ENCODE results near the gene MED27. TPM values are rescaled to one million over a fixed set of nuclear protein-coding genes. Genes with fewer than 3 reads are reported as not detected.
"Not testable (repeated sequence)": the region's sequence is repeated elsewhere in the genome, so short reads cannot be mapped to it uniquely, and the experiment has no call there.

Gene MED27
- total RNA-seq, 2 donors from 2014 or later = 12.0 to 18.8 TPM

DNA sequence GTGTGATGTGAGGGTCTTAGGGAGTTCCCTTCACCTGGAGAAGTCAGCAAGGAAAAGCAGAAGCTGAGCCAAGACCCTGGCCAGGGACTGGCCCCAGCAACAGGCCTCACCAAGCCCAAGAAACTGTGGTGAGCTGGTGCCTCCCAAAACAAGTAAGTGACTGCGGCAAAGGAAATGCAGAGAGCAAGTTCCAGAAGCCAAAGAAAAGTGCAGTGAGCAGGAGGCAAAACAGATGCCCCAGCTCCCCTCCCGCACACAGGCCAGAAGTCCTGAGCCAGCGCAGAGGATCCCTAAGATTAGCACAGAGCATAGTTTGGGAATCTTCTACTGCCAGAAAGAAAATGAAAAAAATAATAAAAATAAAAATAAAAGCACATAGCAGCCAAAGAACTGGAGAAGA is 13.2 kb downstream of the MED27 start:
- H3K27me3 ChIP-seq = no peaks in the 10 kb centered on the region
- TF ChIP-seq, protein P1, sequence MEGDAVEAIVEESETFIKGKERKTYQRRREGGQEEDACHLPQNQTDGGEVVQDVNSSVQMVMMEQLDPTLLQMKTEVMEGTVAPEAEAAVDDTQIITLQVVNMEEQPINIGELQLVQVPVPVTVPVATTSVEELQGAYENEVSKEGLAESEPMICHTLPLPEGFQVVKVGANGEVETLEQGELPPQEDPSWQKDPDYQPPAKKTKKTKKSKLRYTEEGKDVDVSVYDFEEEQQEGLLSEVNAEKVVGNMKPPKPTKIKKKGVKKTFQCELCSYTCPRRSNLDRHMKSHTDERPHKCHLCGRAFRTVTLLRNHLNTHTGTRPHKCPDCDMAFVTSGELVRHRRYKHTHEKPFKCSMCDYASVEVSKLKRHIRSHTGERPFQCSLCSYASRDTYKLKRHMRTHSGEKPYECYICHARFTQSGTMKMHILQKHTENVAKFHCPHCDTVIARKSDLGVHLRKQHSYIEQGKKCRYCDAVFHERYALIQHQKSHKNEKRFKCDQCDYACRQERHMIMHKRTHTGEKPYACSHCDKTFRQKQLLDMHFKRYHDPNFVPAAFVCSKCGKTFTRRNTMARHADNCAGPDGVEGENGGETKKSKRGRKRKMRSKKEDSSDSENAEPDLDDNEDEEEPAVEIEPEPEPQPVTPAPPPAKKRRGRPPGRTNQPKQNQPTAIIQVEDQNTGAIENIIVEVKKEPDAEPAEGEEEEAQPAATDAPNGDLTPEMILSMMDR (IDR thresholded peaks at IDR 0.05) = no peak
- H3K9me3 ChIP-seq = no peaks in the 10 kb centered on the region
- no peaks in the 10 kb centered on the region for H3K36me3 ChIP-seq
- no peak overlapping the region for H3K4me3 ChIP-seq
- intact Hi-C loops (cut with DNase I) = no loop called here
- H3K9ac ChIP-seq (ENCODE audit: low read depth in 2 of 2, low read length in 2 of 2) = no peak overlapping the region
- no peak overlapping the region for H3K27ac ChIP-seq
- DNase-seq = no peak
- H3K4me1 ChIP-seq = no peaks in the 10 kb centered on the region

DNA sequence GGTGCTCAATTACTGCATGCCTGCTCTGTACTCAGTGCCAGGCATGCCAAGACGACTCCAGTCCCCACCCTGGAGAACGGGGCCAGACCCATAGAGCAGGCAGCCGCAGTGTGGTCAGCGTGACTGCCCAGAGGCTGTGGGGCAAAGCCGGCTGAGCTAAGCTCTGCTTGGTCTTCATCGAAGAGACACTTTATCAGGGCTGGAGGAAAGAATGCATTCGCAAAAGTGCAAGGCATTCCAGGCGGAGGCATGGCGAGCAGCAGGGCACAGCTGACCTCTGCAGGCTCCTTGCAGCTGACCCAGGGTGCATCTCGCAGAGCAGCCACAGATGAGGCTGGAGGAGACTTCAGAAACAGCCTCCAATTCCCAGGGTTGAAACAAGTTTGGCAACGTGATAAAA is 13.6 kb downstream of the MED27 start:
- Histone ChIP-seq H3K4me3 (no peak overlapping the region), H3K9ac (ENCODE audit: low read depth in 2 of 2, low read length in 2 of 2) (no peak overlapping the region), H3K27ac (no peak overlapping the region), H3K36me3 (no peaks in the 10 kb centered on the region), H3K9me3 (no peaks in the 10 kb centered on the region), H3K27me3 (no peaks in the 10 kb centered on the region), H3K4me1 (no peaks in the 10 kb centered on the region)
- TF ChIP-seq, protein P1 (IDR thresholded peaks at IDR 0.05) = no peak
- DNase-seq = no peak
- intact Hi-C loops (cut with DNase I) = no loop called here

DNA sequence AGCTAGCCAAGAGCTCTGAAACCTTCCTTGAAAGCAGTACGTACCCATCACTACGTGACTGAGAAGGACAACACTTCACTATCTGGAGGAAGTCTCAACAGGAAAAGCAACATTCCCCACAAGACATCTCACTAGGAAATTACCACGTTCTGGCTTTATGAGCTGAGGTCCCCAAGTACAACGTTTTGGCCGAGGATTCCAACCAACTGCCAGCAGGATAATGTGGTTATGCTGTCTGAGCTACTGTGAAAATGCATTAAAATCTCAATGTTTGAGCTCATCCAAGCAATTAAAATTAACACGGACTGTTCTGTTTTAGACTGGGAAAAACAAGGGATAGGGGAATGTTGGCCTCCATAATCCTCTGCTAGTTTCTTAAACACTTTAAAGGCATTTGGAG is 16.4 kb downstream of the MED27 start:
- H3K4me1 ChIP-seq = no peaks in the 10 kb centered on the region
- intact Hi-C loops (cut with DNase I) = no loop called here
- H3K36me3 ChIP-seq = no peaks in the 10 kb centered on the region
- H3K27me3 ChIP-seq = no peaks in the 10 kb centered on the region
- H3K9ac ChIP-seq (ENCODE audit: low read depth in 2 of 2, low read length in 2 of 2) = no peak overlapping the region
- TF ChIP-seq, protein P1 (IDR thresholded peaks at IDR 0.05) = no peak
- no peaks in the 10 kb centered on the region for H3K9me3 ChIP-seq
- H3K27ac ChIP-seq = no peak overlapping the region
- no peak overlapping the region for H3K4me3 ChIP-seq
- DNase-seq = no peak

DNA sequence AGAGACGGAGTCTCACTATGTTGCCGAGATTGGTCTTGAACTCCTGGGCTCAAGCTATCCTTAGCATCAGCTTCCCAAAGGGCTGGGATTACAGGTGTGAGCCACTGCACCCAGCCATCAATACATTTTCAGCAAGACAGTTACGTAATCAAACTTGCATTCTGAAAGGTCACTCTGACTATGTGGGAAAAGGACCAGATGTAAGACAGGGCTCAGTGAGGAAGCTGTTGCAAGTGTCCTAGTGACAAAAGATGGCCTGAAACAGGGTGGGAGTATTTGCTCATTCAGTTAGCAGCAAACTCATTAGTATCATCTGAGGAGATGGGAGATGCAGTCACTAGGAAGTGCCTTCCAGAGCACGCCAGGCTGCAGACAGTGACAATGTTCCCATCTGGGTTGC is 16.9 kb downstream of the MED27 start:
- Histone ChIP-seq H3K27me3 (no peaks in the 10 kb centered on the region), H3K4me1 (no peaks in the 10 kb centered on the region), H3K36me3 (no peaks in the 10 kb centered on the region), H3K4me3 (no peak overlapping the region), H3K27ac (no peak overlapping the region), H3K9me3 (no peaks in the 10 kb centered on the region), H3K9ac (ENCODE audit: low read depth in 2 of 2, low read length in 2 of 2) (no peak overlapping the region)
- intact Hi-C loops (cut with DNase I) = no loop called here
- TF ChIP-seq, protein P1 (IDR thresholded peaks at IDR 0.05) = no peak
- DNase-seq = no peak

DNA sequence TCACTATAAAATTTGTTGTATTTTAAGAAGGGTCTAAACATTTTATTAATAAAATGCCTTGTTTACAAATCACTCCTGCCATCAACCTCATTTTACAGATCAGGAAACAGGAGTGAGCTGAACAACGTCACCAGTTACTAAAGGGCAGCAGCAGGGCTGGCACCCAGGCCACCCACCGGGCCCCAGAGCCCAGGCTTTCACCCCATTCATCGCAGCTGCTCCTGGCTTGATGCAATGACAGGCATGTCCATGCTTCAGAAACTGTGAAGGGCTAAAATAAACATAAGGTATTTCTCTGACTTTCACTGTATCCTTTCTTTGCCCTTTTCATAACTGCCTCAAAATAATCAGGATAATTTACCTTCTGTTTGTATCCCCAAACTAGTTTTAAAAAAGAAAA is 18.1 kb downstream of the MED27 start:
- no peak for DNase-seq
- H3K4me1 ChIP-seq = no peaks in the 10 kb centered on the region
- H3K9ac ChIP-seq (ENCODE audit: low read depth in 2 of 2, low read length in 2 of 2) = no peak overlapping the region
- H3K9me3 ChIP-seq = no peaks in the 10 kb centered on the region
- no peaks in the 10 kb centered on the region for H3K27me3 ChIP-seq
- H3K27ac ChIP-seq = no peak overlapping the region
- TF ChIP-seq, protein P1 (IDR thresholded peaks at IDR 0.05) = no peak
- no peaks in the 10 kb centered on the region for H3K36me3 ChIP-seq
- intact Hi-C loops (cut with DNase I) = no loop called here
- H3K4me3 ChIP-seq = no peak overlapping the region

DNA sequence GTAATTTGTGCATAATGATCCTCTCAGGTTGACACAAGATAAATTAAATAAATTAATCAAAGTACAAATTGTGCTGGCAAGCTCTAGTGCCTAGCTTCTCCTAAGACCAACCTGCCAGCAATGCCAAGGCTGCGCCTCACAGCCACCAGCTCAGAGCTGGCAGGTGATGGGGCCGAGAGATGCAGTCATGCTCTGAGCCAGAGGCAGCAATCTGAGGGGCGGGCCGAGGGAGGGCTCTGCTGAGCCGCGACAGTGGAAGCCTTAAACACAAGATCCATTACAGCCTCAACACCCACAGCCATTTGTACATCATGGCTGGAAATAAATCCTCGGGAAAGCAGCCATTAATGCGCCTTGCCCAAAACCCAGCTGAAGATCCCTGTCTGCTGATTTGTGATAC is 20.3 kb downstream of the MED27 start:
- H3K9me3 ChIP-seq = no peaks in the 10 kb centered on the region
- intact Hi-C loops (cut with DNase I) = no loop called here
- TF ChIP-seq, protein P1 (IDR thresholded peaks at IDR 0.05) = no peak
- H3K36me3 ChIP-seq = no peaks in the 10 kb centered on the region
- H3K27me3 ChIP-seq = no peaks in the 10 kb centered on the region
- H3K9ac ChIP-seq (ENCODE audit: low read depth in 2 of 2, low read length in 2 of 2) = no peak overlapping the region
- H3K27ac ChIP-seq = no peak overlapping the region
- no peak overlapping the region for H3K4me3 ChIP-seq
- no peak for DNase-seq
- no peaks in the 10 kb centered on the region for H3K4me1 ChIP-seq

DNA sequence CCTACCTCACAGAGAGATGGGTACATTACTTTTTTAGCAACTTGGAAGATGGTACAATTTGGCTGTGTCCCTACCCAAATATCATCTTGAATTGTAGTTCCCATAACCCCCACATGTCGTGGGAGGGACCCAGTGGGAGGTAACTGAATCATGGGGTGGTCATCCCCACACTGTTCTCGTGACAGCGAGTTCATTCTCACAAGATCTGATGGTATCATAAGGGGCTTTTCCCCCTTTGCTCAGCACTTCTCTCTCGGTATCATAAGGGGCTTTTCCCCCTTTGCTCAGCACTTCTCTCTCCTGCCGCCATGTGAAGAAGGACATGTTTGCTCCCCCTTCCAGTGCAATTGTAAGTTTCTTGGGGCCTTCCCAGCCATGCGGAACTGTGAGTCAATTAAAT is 21.4 kb downstream of the MED27 start:
- H3K4me1 ChIP-seq; H3K9ac ChIP-seq (ENCODE audit: low read depth in 2 of 2, low read length in 2 of 2); H3K4me3 ChIP-seq; H3K27ac ChIP-seq; intact Hi-C loops (cut with DNase I); H3K36me3 ChIP-seq; DNase-seq; H3K27me3 ChIP-seq; H3K9me3 ChIP-seq: not testable (repeated sequence)

All from colonic mucosa (tissue), 4 donors.